PC-3 (cell line): Measurements from ENCODE around the gene PTPRD. TPM values are rescaled to one million over a fixed set of nuclear protein-coding genes. Genes with fewer than 3 reads are reported as not detected.

Experiments
- ATAC-seq: fragments of 200-7000 bp; cut with Tn5 transposase; 2 replicates; pipeline ENCODE4 v1.9.1; 2020; ENCODE audit warnings: mild to moderate bottlenecking, moderate library complexity
- BruUV-seq: library from RNA; stranded (reverse); fragments of 400-500 nt; replicated peaks from 2 replicates; lab custom pipeline; 2021; lab: Mats Ljungman, UMichigan
- CTCF ChIA-PET: fragments of 300-600 bp; sonication (Branson Sonifier 250); formaldehyde crosslinking; loops from one replicate; lab custom pipeline; 2022; ENCODE audit warnings: antibody characterized with exemption; lab: Charles Lee
- POLR2A ChIA-PET: fragments of 300-600 bp; sonication (Branson Sonifier 250); formaldehyde crosslinking; loops from one replicate; lab custom pipeline; 2022; ENCODE audit warnings: antibody characterized with exemption; ENCODE audit not compliant: unreplicated experiment; lab: Charles Lee
- DNase-seq: peaks from one replicate; pipeline ENCODE4 v3.0.0-alpha.2; 2015
- H2AFZ ChIP-seq: fragments of 300-600 bp; sonication (generic); 2 replicates; pipeline ENCODE4 v1.6.0; 2016; ENCODE audit warnings: antibody characterized with exemption, low read length
- H3F3A ChIP-seq: fragments of 300-600 bp; sonication (generic); one replicate; pipeline ENCODE4 v1.6.0; 2017; ENCODE audit warnings: antibody characterized with exemption, low read length, control low read depth, mild to moderate bottlenecking; ENCODE audit not compliant: unreplicated experiment
- H3K27ac ChIP-seq: fragments of 300-600 bp; sonication (generic); 2 replicates; pipeline ENCODE4 v1.5.1; 2016; ENCODE audit warnings: mild to moderate bottlenecking, low read length
- H3K27me3 ChIP-seq: fragments of 300-600 bp; sonication (generic); 2 replicates; pipeline ENCODE4 v1.6.1; 2016; ENCODE audit warnings: low read length, mixed read lengths
- H3K36me3 ChIP-seq: fragments of 300-600 bp; sonication (generic); 2 replicates; pipeline ENCODE4 v1.6.1; 2016; ENCODE audit warnings: low read depth, mixed run types, low read length, mixed read lengths
- H3K4me1 ChIP-seq: fragments of 300-600 bp; sonication (generic); 2 replicates; pipeline ENCODE4 v1.5.1; 2016; ENCODE audit warnings: low read length; ENCODE audit not compliant: insufficient read depth
- H3K4me2 ChIP-seq: fragments of 300-600 bp; sonication (generic); 2 replicates; pipeline ENCODE4 v1.6.0; 2016; ENCODE audit warnings: low read length
- H3K4me3 ChIP-seq: fragments of 300-600 bp; sonication (generic); 2 replicates; pipeline ENCODE4 v1.5.1; 2016; ENCODE audit warnings: mild to moderate bottlenecking, low read length, mixed read lengths
- H3K79me2 ChIP-seq: fragments of 300-600 bp; sonication (generic); 2 replicates; pipeline ENCODE4 v1.6.1; 2017; ENCODE audit warnings: low read length, mixed read lengths
- H3K9ac ChIP-seq: fragments of 300-600 bp; sonication (generic); 2 replicates; pipeline ENCODE4 v1.6.0; 2016; ENCODE audit warnings: mild to moderate bottlenecking, low read length
- H3K9me2 ChIP-seq: fragments of 300-600 bp; sonication (generic); replicated peaks from 2 replicates; pipeline ENCODE4 v1.6.1; 2016; ENCODE audit warnings: mixed run types, low read length, mixed read lengths
- H3K9me3 ChIP-seq: fragments of 300-600 bp; sonication (generic); 2 replicates; pipeline ENCODE4 v1.6.1; 2016; ENCODE audit warnings: low read length, mixed read lengths
- H4K20me1 ChIP-seq: fragments of 300-600 bp; sonication (generic); 2 replicates; pipeline ENCODE4 v1.6.1; 2016; ENCODE audit warnings: low read length, mixed read lengths
- EZH2 ChIP-seq: fragments of 300-600 bp; sonication (generic); IDR thresholded peaks from one replicate; pipeline ENCODE4 v1.6.1; 2017; ENCODE audit warnings: antibody characterized with exemption, mild to moderate bottlenecking, low read length; ENCODE audit not compliant: unreplicated experiment
- EZH2phosphoT487 ChIP-seq: fragments of 300-600 bp; sonication (generic); IDR thresholded peaks from 2 replicates; pipeline ENCODE4 v1.6.1; 2018; ENCODE audit warnings: mild to moderate bottlenecking, antibody characterized with exemption, low read length, borderline replicate concordance
- intact Hi-C: fragments of 100-400 bp; cut with micrococcal nuclease; formaldehyde crosslinking; loops from 2 replicates; pipeline ENCODE4 v1.9.0; 2023
- total RNA-seq: library from RNA; depleted of rRNA; stranded (reverse); fragments of >200 nt; gene quantifications from 2 replicates; pipeline ENCODE4 v1.2.3, GENCODE V29; 2014
- TF ChIP-seq, protein P1 (sequence below): fragments of 300-600 bp; sonication (generic); conservative IDR thresholded peaks from 2 replicates; pipeline ENCODE4 v1.5.1; 2017; ENCODE audit warnings: antibody characterized with exemption, low read depth, mild to moderate bottlenecking, low read length

The PTPRD gene
- total RNA-seq, 1 experiment from 2014 or later: not detected

DNA sequence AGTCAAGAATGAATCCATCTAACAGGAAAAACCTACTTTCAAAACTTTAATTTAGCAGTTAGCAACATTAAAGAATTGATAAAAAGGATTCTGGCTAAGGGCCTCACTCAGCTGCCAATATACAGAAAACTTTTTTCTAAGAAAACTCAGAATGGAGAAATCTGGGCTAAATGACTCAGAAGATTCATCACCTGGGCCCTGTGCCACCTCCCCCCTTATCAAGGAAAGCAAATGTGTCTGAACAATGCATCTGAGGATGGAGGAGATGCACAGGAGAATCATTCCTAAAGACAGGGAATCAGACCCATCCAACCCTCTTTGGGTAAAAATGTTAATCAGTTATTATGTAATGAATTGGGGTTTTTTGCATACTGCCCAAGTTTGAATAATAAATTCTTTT lies 2221.2 kb downstream of the PTPRD start:
- BruUV-seq: no TSS peak
- TF ChIP-seq, protein P1, sequence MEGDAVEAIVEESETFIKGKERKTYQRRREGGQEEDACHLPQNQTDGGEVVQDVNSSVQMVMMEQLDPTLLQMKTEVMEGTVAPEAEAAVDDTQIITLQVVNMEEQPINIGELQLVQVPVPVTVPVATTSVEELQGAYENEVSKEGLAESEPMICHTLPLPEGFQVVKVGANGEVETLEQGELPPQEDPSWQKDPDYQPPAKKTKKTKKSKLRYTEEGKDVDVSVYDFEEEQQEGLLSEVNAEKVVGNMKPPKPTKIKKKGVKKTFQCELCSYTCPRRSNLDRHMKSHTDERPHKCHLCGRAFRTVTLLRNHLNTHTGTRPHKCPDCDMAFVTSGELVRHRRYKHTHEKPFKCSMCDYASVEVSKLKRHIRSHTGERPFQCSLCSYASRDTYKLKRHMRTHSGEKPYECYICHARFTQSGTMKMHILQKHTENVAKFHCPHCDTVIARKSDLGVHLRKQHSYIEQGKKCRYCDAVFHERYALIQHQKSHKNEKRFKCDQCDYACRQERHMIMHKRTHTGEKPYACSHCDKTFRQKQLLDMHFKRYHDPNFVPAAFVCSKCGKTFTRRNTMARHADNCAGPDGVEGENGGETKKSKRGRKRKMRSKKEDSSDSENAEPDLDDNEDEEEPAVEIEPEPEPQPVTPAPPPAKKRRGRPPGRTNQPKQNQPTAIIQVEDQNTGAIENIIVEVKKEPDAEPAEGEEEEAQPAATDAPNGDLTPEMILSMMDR: no peak
- no peak for TF ChIP-seq EZH2phosphoT487
- no peak for TF ChIP-seq EZH2
- POLR2A ChIA-PET: no interaction called here

DNA sequence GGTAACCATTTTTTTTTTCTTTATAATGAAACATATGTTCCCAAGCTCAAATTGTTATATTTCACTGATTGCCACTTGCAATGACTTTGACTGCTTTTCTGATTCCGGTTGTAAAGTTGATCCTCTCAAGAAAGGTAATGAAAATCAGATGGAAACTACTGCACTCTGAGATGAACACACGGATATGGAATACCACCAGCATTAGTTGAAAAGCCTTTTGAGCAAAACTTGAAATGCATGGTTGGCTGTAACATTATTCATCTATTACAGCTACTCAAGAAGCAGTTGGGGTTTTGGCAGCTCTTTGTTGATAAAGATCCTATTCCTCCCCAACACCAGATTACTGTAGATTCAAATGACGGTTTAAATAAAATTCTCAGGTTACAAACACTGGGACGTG lies 2221.7 kb downstream of the PTPRD start:
- no TSS peak for BruUV-seq
- TF ChIP-seq, protein P1: no peak
- TF ChIP-seq EZH2 (no peak), EZH2phosphoT487 (no peak)
- no peak overlapping the region for H3K4me3 ChIP-seq
- no peaks in the 10 kb centered on the region for H3F3A ChIP-seq
- H3K36me3 ChIP-seq: no peaks in the 10 kb centered on the region
- no peaks in the 10 kb centered on the region for H4K20me1 ChIP-seq
- DNase-seq: no peak
- no peaks in the 10 kb centered on the region for H3K27me3 ChIP-seq
- no peak for ATAC-seq
- POLR2A ChIA-PET: no interaction called here
- no peaks in the 10 kb centered on the region for H3K79me2 ChIP-seq
- intact Hi-C loops: no loop called here
- H3K27ac ChIP-seq: no peak overlapping the region
- H3K9me3 ChIP-seq: 0 out of 2 replicates have a peak, but pooled peaks cover 3% of the 10 kb centered on the region
- H3K9me2 ChIP-seq: no peaks in the 10 kb centered on the region
- H3K4me1 ChIP-seq: no peaks in the 10 kb centered on the region
- no peak overlapping the region for H3K4me2 ChIP-seq
- H2AFZ ChIP-seq: no peak overlapping the region
- CTCF ChIA-PET: no interaction called here
- no peak overlapping the region for H3K9ac ChIP-seq

More for the DNA sequence above, 2221.2 kb downstream of the PTPRD start:
- no peaks in the 10 kb centered on the region for H3K79me2 ChIP-seq
- CTCF ChIA-PET: no interaction called here
- no peak overlapping the region for H3K9ac ChIP-seq
- no peaks in the 10 kb centered on the region for H3K27me3 ChIP-seq
- H3K4me1 ChIP-seq: no peaks in the 10 kb centered on the region
- H3K36me3 ChIP-seq: no peaks in the 10 kb centered on the region
- no peak overlapping the region for H3K27ac ChIP-seq
- H3F3A ChIP-seq: no peaks in the 10 kb centered on the region
- H3K9me3 ChIP-seq: 0 out of 2 replicates have a peak, but pooled peaks cover 3% of the 10 kb centered on the region
- H3K4me3 ChIP-seq: no peak overlapping the region
- H3K4me2 ChIP-seq: no peak overlapping the region
- no peak for DNase-seq
- intact Hi-C loops: no loop called here
- no peak overlapping the region for H2AFZ ChIP-seq
- H4K20me1 ChIP-seq: no peaks in the 10 kb centered on the region
- H3K9me2 ChIP-seq: no peaks in the 10 kb centered on the region
- no peak for ATAC-seq

DNA sequence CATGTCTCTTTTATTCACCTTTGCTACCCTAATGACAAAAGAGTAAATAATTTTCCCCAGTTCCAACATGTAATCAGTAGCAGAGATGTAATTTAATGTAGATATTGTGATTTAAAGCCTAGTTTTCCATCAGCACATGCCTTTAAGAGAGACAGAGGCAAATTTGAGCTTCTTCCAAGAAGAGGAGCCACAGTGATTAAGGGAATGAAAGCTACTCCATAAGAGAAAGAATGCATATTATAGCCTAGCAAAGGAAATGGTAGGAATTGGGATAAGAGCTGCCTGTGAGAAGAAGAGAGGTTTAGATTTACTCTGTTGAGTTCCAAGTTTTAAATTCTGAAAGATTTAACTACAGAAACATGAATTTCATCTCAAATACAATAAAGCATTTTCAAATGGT lies 2222.2 kb downstream of the PTPRD start:
- intact Hi-C loops: no loop called here
- Histone ChIP-seq H3K9me2 (no peaks in the 10 kb centered on the region), H3K27ac (no peak overlapping the region), H3K9ac (no peak overlapping the region), H2AFZ (no peak overlapping the region), H3K4me3 (no peak overlapping the region), H3K36me3 (no peaks in the 10 kb centered on the region), H4K20me1 (no peaks in the 10 kb centered on the region), H3F3A (no peaks in the 10 kb centered on the region), H3K9me3 (0 out of 2 replicates have a peak, but pooled peaks cover 3% of the 10 kb centered on the region), H3K79me2 (no peaks in the 10 kb centered on the region), H3K27me3 (no peaks in the 10 kb centered on the region), H3K4me2 (no peak overlapping the region), H3K4me1 (no peaks in the 10 kb centered on the region)
- DNase-seq: no peak
- POLR2A ChIA-PET: no interaction called here
- CTCF ChIA-PET: no interaction called here
- no peak for TF ChIP-seq EZH2
- no peak for TF ChIP-seq EZH2phosphoT487
- TF ChIP-seq, protein P1: no peak
- ATAC-seq: no peak
- BruUV-seq: no TSS peak
